Spleen (tissue), 11 donors: ENCODE measurements around the gene MARK2. TPM values are rescaled to one million over a fixed set of nuclear protein-coding genes. Genes with fewer than 3 reads are reported as not detected.

Experiments used
- DNase-seq: peaks from one replicate; pipeline ENCODE4 v3.0.0-alpha.2; 2020
- H3K27ac ChIP-seq, 8 donors: fragments of 200-600 bp; sonication (generic) in 7 of 8; 1 replicate in 4 of 8; 2 replicates in 4 of 8; pipeline versions ENCODE4 v1.5.0 to v1.8.0; 2016 to 2021; ENCODE audit warnings: inconsistent platforms in 4 of 8, mild to moderate bottlenecking in 4 of 8, moderate library complexity in 1 of 8
- H3K27me3 ChIP-seq, 7 donors: fragments of 200-600 bp; sonication (generic) in 6 of 7; replicated peaks in 1 of 7; 1 replicate in 4 of 7; 2 replicates in 3 of 7; pipeline versions ENCODE4 v1.5.0 to v1.8.0; 2016 to 2021; ENCODE audit warnings: inconsistent platforms in 3 of 7, mild to moderate bottlenecking in 1 of 7
- H3K36me3 ChIP-seq, 6 donors: fragments of 200-600 bp; sonication (generic) in 5 of 6; 1 replicate in 4 of 6; 2 replicates in 2 of 6; pipeline versions ENCODE4 v1.5.0 to v1.8.0; 2016 to 2021; ENCODE audit warnings: inconsistent platforms in 2 of 6
- H3K4me1 ChIP-seq, 6 donors: fragments of 200-600 bp; sonication (generic) in 5 of 6; 1 replicate in 3 of 6; 2 replicates in 3 of 6; pipeline versions ENCODE4 v1.5.0 to v1.8.0; 2016 to 2021; ENCODE audit warnings: inconsistent platforms in 3 of 6
- H3K4me3 ChIP-seq, 8 donors: fragments of 200-600 bp; sonication (generic) in 7 of 8; 1 replicate in 4 of 8; 2 replicates in 4 of 8; pipeline versions ENCODE4 v1.5.0 to v1.8.0; 2016 to 2021; ENCODE audit warnings: inconsistent platforms in 4 of 8, mild to moderate bottlenecking in 4 of 8, moderate library complexity in 2 of 8
- H3K9me3 ChIP-seq, 8 donors: fragments of 200-600 bp; sonication (generic) in 7 of 8; 1 replicate in 4 of 8; 2 replicates in 4 of 8; pipeline versions ENCODE4 v1.5.0 to v1.8.0; 2016 to 2021; ENCODE audit warnings: inconsistent platforms in 4 of 8
- POLR2A ChIP-seq, 3 donors: fragments of 450-650 bp; IDR thresholded peaks; one replicate each; pipeline ENCODE4 v1.5.1; 2017; ENCODE audit warnings: antibody characterized with exemption in 3 of 3, mild to moderate bottlenecking in 1 of 3
- POLR2AphosphoS5 ChIP-seq, 3 donors: sonication (generic); formaldehyde crosslinking; IDR thresholded peaks; one replicate each; pipeline ENCODE4 v1.5.1; 2017; ENCODE audit warnings: antibody characterized with exemption in 3 of 3
- WGBS, 5 donors: extraction: QIAGEN DNeasy Blood & Tissue Kit in 3 of 5; methylation state at CpG; one replicate each; pipeline versions ENCODE4 v1.1.5 to v1.1.7; 2013 to 2018; 5-methylcytosine and 5-hydroxymethylcytosine counted together
- intact Hi-C: fragments of 100-400 bp; cut with DNase I; formaldehyde crosslinking; loops from one replicate; pipeline ENCODE4 v1.15.0; 2023; ENCODE audit warnings: low total_unique reads
- polyA plus RNA-seq, 3 donors: library from polyadenylated mRNA; stranded (reverse); fragments of 200-250 nt; gene quantifications; one replicate each; pipeline ENCODE4 v1.2.1, GENCODE V29; 2013
- total RNA-seq, 7 donors: library from RNA; depleted of rRNA in 3 of 7; stranded (reverse); fragments of >200 nt in 3 of 7; fragmentation: NEBNext Ultra II Directional in 4 of 7; extraction: Animal tissue kit (Norgen Biotek cat#: 25700) in 4 of 7; gene quantifications; one replicate each; pipeline versions ENCODE4 v1.1.0 to v1.2.1, GENCODE V29; 2016 to 2021
- TF ChIP-seq, protein P1 (sequence below), 11 experiments: fragments of 200-600 bp in 7 of 11; fragments of 450-650 bp in 4 of 11; sonication (generic) in 4 of 11; IDR thresholded peaks in 8 of 11; conservative IDR thresholded peaks in 3 of 11; 1 replicate in 7 of 11; 2 replicates in 4 of 11; pipeline versions ENCODE4 v1.4.0 to v1.8.0; 2016 to 2021; ENCODE audit warnings: antibody characterized with exemption in 11 of 11, inconsistent platforms in 4 of 11, mild to moderate bottlenecking in 1 of 11
- donor health status: healthy with polysubstance abuse.
- donor health status: DM: no; HTN: no; CAD: no; lungs with moderate emphysema.
- donor health status: DM: no; HTN: no; CAD: no.
- donor health status: Bipolar disorder and iron deficiency.
- donor health status: healthy.
- donor health status: DM: no; HTN: no; CAD: no.
- donor health status: DM: yes; HTN: yes; CAD: no.

Gene MARK2
- total and polyA plus RNA-seq, 10 donors, result 6.9 to 67.3 (median 45.3) TPM

DNA sequence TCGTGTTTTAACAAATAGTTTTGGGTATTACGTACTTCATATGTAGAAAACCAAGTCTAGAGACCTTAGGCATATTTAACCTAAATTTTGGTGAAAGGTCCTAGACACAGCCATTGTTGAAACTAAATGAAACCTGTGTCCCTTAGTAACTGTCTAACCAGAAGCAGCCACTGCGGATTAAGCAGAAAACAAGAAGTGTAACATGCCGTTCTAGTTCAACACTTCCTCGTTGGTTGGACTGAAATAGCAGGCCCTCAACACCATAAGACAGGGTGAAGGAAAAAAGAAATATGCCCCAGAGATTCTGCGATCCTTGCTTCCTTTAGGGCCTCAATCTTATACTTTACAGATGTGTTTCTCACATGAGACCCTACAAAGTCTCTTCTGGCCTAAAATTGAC lies 101.9 kb downstream of the MARK2 start:
- intact Hi-C loops, result loop anchor here (2.0 kb wide), 1 partner anchor 104 kb away; no protein-coding TSS in a partner anchor
- TF ChIP-seq POLR2A (IDR thresholded peaks at IDR 0.05) (no peak), POLR2AphosphoS5 (IDR thresholded peaks at IDR 0.05) (no peak)
- TF ChIP-seq, protein P1, sequence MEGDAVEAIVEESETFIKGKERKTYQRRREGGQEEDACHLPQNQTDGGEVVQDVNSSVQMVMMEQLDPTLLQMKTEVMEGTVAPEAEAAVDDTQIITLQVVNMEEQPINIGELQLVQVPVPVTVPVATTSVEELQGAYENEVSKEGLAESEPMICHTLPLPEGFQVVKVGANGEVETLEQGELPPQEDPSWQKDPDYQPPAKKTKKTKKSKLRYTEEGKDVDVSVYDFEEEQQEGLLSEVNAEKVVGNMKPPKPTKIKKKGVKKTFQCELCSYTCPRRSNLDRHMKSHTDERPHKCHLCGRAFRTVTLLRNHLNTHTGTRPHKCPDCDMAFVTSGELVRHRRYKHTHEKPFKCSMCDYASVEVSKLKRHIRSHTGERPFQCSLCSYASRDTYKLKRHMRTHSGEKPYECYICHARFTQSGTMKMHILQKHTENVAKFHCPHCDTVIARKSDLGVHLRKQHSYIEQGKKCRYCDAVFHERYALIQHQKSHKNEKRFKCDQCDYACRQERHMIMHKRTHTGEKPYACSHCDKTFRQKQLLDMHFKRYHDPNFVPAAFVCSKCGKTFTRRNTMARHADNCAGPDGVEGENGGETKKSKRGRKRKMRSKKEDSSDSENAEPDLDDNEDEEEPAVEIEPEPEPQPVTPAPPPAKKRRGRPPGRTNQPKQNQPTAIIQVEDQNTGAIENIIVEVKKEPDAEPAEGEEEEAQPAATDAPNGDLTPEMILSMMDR (IDR thresholded peaks at IDR 0.05 in 8 of 11, conservative IDR thresholded peaks at IDR 0.05 in 3 of 11), result no peak
- DNase-seq, result no peak
- 51 to 64% (median 52%) methylated on average over 6 of the region's 6 CpGs for WGBS, 5 donors
- Histone ChIP-seq H3K27me3 (no peaks in the 10 kb centered on the region), H3K9me3 (no peaks in the 10 kb centered on the region), H3K36me3 (peaks cover 0 to 8% (median 0%) of the 10 kb centered on the region in 6 donors), H3K4me3 (no peak overlapping the region), H3K27ac (peak overlapping the region in 6 of 8 donors; percentile 20 to 87 (median 78)), H3K4me1 (peaks cover 19 to 76% (median 54%) of the 10 kb centered on the region in 6 donors)

DNA sequence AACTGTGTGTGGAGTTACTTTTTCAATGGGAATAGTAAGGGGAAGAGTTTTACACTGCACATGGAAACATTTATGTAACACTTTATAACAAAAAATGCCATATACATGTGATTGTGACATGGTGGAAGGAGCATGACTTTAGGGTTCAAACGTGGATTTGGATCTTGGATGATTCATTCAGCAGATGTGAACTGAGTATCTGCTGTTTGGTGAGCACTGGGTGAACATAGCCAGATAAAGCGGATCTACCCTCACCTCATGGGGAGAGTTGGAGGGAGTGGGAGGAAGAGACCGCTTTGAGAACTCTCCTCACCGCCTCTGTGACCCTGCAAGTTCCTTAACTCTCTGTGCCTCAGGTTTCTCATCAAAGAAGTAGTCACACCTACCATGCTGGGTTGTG lies 103.0 kb downstream of the MARK2 start:
- DNase-seq, result no peak
- TF ChIP-seq POLR2A (IDR thresholded peaks at IDR 0.05), result no peak
- TF ChIP-seq POLR2AphosphoS5 (IDR thresholded peaks at IDR 0.05), result no peak
- TF ChIP-seq, protein P1 (IDR thresholded peaks at IDR 0.05 in 8 of 11, conservative IDR thresholded peaks at IDR 0.05 in 3 of 11), result no peak
- H3K4me3 ChIP-seq, result no peak overlapping the region
- 87 to 91% (median 87%) methylated on average over 4 of the region's 4 CpGs for WGBS, 5 donors
- H3K27me3 ChIP-seq, result no peaks in the 10 kb centered on the region
- intact Hi-C loops, result loop anchor here (2.0 kb wide), 1 partner anchor 105 kb away; no protein-coding TSS in a partner anchor
- no peaks in the 10 kb centered on the region for H3K9me3 ChIP-seq
- peaks cover 0 to 20% (median 10%) of the 10 kb centered on the region in 6 donors for H3K36me3 ChIP-seq
- H3K27ac ChIP-seq, result peak overlapping the region in 3 of 8 donors; percentile 73 to 85 (median 82)
- H3K4me1 ChIP-seq, result peaks cover 19 to 81% (median 54%) of the 10 kb centered on the region in 6 donors

- Histone ChIP-seq H3K4me3 (no peak overlapping the region), H3K27ac (no peak overlapping the region), H3K4me1 (peaks cover 19 to 77% (median 53%) of the 10 kb centered on the region in 6 donors), H3K27me3 (no peaks in the 10 kb centered on the region), H3K36me3 (peaks cover 0 to 29% (median 19%) of the 10 kb centered on the region in 6 donors), H3K9me3 (no peaks in the 10 kb centered on the region)
- no peak for DNase-seq
- WGBS, 5 donors, result 89 to 100% (median 97%) methylated on average over 3 of the region's 3 CpGs
- intact Hi-C loops, result no loop called here
- TF ChIP-seq, protein P1 (IDR thresholded peaks at IDR 0.05 in 8 of 11, conservative IDR thresholded peaks at IDR 0.05 in 3 of 11), result no peak
- TF ChIP-seq POLR2A (IDR thresholded peaks at IDR 0.05), result no peak
- no peak for TF ChIP-seq POLR2AphosphoS5 (IDR thresholded peaks at IDR 0.05)
These were observed 103.9 kb downstream of the MARK2 start for GRCh38 chr11:63942803-63943202.

- no peaks in the 10 kb centered on the region for H3K27me3 ChIP-seq
- H3K4me3 ChIP-seq, result no peak overlapping the region
- no peaks in the 10 kb centered on the region for H3K9me3 ChIP-seq
- TF ChIP-seq, protein P1 (IDR thresholded peaks at IDR 0.05 in 8 of 11, conservative IDR thresholded peaks at IDR 0.05 in 3 of 11), result no peak
- TF ChIP-seq POLR2A (IDR thresholded peaks at IDR 0.05) (no peak), POLR2AphosphoS5 (IDR thresholded peaks at IDR 0.05) (no peak)
- intact Hi-C loops, result no loop called here
- peak overlapping the region in 3 of 8 donors; percentile 26 to 42 (median 33) for H3K27ac ChIP-seq
- DNase-seq, result no peak
- 69 to 81% (median 75%) methylated on average over 7 to 8 of the region's 8 CpGs for WGBS, 5 donors
- H3K4me1 ChIP-seq, result peaks cover 13 to 61% (median 39%) of the 10 kb centered on the region in 6 donors
- H3K36me3 ChIP-seq, result peaks cover 0 to 50% (median 23%) of the 10 kb centered on the region in 6 donors
These were observed 106.1 kb downstream of the MARK2 start for GRCh38 chr11:63944987-63945386.
